GM21576 (cell line): ENCODE results near the gene MAPK12.

Experiments
- ATAC-seq: cut with Tn5 transposase; IDR thresholded peaks from one replicate; pipeline ENCODE4 v1.9.1; 2021; ENCODE audit warnings: mild to moderate bottlenecking, moderate library complexity; ENCODE audit not compliant: unreplicated experiment

Gene MAPK12

DNA sequence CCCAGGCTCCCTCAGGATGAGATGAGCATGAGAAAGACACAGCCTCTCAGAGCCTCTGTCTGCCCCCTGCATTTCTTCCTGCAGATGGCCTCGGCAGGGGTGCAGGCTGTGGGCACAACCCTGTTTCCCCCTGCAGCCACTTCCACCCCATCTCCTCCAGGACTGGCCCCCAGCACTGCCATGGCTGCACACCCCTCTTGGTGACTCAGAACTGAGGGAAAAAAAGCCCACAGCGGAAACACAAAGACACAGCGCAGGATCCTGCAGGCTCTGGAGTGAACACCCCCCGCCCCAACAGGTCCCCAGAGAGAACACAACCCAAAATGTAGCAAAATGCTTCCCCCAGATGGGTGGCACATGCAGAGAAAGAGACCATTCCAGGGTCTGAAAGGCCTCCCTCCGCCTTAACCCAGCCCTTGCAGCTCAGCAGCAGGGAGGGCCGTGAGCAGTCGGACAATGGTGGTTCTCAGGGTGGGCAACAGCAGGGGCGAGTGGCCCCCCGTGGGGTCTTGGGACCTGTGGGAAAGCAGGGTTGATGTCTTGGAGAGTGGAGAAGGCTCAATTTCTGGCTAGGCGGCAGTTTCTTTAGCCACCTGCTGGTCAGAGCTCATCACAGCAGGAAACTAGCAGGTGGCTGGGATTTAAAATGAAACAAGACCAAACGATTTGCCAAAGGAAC is 24.6 kb downstream of the MAPK12 start:
- no peak for ATAC-seq

- ATAC-seq: no peak
Measured at GRCh38 chr22:50233223-50233622, 28.3 kb downstream of the MAPK12 start.

GRCh38 chr22:50232481-50233151 is 28.9 kb downstream of the MAPK12 start:
- ATAC-seq: no peak

GRCh38 chr22:50229370-50229769 is 32.1 kb downstream of the MAPK12 start:
- ATAC-seq: no peak

DNA sequence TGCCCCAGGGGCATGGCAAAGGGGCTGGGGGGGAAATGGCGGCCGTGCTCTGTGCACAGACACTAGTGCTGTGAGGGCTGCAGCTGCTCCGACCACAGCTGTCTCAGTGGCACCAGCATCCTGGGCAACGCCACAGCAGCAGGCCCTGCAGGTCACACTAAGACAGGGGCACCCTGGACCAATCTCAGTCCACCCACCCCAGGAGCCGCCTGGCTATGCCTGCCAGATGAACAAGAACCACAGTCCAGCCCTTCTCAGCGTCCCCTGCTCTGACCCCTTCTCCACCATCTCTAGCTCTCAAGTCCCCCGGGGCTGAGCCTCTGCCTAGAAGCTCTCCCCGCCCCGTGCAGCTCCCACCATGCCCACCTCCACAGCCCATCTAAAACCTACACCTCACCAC is 33.1 kb downstream of the MAPK12 start:
- ATAC-seq: no peak

DNA sequence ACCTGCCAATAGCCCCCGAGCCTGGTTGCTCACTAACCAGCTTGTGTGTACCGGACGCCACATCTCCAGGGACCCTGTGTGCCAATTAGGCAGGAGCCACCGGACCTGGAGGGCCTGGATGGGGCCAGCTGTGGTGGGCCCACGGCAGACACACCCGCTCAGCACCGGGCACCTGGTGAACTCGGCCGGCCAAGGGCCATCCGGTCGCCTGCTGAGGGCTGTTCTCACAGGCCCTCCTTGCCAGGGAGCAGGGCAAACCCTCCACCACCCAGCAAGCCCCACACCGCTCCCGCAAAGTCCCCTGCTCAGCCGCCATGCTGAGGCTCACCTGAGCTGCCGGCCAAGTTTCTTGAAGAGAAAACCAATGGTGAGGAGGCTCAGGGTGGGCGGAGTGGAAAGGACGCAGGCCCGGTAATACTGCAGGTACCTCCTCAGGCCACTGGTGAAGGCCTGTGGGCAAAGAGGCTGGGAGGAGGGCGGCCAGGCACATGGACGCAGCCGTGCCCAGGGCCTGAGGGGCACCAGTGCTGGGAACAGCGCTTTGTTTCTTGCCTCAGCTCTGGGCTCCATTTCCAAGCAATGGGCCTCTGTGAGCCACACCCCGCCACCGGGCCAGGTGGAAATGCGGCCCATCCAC is 33.8 kb downstream of the MAPK12 start:
- no peak for ATAC-seq

- ATAC-seq: no peak
Measured at GRCh38 chr22:50226875-50227165, 34.7 kb downstream of the MAPK12 start.

DNA sequence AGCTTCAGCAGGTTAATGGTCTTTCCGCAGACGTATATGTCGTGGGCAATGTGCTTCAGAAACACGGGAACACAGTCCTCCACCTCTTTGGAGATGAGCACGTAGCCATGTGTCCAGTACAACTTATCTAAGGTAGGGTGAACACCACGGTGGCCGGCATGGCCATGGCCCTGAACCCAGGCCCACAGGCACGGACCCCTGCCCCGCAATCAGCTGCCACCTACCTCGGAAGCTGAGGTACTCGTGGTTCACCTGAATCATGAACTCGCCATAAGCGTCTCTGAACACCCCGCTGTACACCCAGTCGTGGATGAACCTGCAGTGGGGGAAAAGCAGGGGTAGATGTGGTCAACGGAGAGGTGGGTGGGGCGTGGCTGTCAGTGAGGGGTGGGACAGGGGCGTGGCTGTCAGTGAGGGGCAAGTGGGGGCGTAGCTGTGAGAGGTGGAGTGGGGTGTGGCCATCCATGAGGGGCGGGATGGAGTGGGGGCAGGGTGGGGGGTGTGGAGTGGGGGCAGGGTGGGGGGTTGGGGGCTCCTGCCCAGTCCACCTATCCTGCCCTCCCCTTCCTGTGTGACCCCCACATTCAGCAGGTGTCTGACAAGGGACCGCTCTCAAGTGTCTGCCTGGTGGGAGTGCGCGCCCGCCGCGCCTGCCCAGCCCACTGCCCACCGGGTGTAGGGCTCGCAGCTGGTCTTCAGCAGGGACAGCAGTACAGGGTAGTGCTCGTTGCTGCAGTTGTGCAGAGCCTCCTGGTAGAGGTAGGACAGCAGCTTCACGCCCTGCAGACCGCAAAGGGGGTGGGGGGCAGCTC is 35.2 kb downstream of the MAPK12 start:
- ATAC-seq: no peak

DNA sequence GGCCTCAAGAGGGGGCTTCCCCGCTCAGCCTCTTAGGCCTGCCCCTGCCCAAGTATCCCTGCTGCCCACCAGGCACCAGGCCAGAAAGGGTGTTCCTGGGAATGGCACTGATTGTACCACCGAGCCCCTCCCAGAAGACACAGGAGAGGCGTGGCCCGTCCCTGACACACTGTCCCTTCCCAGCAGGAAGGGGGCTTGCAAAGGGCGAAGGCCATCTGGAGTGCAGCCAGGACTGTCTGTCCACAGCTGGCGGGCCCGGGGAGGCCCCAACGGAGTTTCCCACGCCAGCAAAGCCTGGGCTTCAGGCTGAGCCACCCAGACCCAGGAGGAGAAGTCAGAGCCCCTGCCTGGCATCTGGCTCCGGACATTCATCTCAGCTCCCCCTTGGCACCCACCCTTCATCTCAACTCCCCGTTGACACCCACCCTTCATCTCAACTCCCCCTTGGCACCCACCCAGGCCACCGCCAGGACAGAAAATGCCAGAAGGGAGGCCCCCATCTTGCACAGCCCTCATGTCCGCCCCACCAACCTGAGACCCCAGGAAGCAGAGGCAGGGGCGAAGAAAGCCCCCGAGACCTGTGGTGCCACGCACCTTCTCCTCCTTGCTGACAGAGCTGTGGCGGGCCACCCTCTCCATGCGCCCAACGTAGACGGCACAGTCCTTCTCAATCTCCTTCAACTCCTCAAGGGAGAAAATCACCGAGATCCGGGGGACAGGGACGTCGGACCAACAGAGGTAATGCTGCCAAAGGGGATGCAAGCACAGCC is 36.1 kb downstream of the MAPK12 start:
- ATAC-seq: no peak

- ATAC-seq: no peak
Measured at GRCh38 chr22:50224071-50224470, 37.4 kb downstream of the MAPK12 start.

DNA sequence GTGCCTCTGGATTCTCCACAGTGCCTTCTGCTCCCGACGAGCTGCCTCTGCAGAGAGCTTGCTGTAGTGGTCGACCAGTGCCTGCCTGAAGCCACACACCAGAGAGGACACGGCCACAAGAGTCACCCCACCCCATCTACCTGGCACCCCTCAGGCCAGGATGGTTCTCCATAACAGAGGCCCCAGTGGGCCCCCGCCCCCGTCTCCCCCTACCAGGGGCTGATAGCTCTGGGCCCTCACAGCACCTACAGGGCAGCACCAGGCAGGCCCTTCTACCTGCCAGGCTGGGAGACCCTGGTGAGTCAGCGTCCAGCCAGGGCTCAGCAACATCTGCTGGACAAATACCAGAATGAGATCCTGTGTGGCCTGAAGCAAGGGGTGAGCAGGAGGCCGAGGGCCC is 39.0 kb downstream of the MAPK12 start:
- no peak for ATAC-seq

- ATAC-seq: no peak
Measured at GRCh38 chr22:50221410-50222300, 39.8 kb downstream of the MAPK12 start.

DNA sequence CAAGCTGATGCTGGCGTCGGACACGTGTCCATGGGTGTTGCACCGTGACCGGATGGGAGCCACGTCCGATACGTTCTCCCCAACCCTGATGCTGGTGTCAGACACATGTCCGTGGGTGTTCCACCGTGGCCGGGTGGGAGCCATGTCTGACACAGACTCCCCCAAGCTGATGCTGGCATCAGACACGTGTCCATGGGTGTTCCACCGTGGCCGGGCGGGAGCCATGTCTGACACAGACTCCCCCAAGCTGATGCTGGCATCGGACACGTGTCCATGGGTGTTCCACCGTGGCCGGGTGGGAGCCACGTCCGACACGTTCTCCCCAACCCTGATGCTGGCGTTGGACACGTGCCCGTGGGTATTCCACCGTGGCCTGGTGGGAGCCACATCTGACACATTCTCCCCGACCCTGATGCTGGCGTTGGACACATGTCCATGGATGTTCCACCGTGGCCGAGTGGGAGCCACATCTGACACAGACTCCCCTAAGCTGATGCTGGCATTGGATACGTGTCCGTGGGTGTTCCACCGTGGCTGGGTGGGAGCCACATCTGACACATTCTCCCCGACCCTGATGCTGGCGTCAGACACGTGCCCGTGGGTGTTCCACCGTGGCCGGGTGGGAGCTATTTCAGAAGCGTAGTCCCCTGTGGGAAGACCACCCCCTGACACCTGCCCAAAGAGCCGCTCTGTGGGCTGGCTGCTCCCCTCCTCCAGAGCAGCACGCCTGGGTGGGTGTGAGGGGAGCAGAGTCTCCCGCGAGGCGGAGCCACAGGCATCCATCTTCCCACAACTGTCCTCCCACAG is 40.7 kb downstream of the MAPK12 start:
- no peak for ATAC-seq

GRCh38 chr22:50219800-50220602 is 41.5 kb downstream of the MAPK12 start:
- ATAC-seq: no peak

DNA sequence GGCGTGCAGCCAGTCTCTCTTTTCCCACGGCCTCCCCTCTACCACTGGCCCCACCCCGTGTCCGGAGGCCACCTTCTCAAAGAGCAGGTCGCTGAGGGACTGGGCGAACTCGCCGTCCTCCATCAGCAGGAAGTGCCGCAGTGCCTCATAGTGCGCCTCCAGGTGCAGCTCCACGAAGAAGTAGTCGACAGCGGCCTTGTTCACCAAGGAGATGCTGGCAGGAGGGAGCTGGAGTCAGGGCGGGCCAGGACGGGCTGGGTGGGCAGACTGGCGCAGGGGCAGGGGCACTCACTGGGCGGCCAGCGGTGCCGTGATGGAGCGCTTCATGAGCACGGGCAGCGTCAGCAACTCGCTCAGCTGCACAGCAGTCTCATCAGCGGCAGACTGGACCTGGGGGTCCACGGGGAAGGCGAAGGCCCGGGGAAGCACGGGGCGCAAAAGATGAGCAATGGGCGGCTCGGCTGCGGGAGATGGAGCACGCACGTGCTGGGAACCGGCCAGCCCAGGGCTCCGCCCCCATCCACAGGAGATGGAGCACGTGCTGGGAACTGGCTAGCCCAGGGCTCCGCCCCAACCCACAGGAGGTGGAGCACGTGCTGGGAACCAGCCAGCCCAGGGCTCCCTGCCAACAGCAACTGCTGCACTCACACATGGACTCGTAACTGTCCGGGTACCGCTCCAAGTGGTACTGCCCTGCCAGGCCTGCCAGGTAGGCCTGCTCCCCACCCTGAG is 42.3 kb downstream of the MAPK12 start:
- ATAC-seq: no peak

DNA sequence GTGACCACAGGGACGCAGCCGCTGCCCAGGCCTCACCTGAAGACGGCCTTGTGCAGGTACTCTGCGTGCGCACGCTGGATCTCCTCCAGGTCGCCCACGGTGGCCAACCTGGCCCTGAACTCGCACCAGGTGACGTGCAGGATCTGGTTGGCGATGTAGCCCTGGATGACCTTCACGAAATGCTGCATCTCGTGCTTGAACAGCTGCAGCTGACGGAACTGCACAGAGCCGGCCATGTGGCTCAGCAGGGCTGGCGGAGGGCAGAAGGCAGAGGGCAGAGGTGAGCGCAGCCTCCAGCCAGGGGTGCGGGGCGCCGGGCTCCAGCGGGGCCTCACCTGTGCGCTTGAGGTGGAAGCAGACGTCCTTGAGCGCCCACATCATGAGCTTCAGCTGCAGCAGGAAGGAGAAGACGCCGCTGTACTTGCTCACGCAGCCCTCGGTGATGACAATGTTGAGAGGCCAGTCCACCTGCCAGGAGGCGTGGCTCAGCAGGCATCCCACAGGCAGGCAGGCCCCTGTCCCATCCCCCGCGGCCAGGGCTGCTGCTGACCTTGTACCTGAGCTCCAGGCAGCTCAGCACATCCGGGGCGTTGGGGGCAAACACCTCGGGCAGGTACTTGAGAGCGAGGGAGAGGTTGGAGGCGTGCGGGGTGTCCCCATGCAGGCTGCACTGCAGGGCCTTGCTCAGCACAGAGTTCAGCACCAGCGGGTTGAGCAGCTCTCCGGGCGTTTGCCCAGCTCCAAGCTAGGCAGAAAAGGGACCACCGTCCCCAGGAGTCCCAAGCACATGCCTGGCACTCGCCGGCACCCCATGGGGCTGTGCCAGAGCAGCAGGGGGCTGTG is 43.1 kb downstream of the MAPK12 start:
- no peak for ATAC-seq
